IPS-18a (cell line): ENCODE measurements around the gene BLVRB.
"Not testable (repeated sequence)": the region's sequence is repeated elsewhere in the genome, so short reads cannot be mapped to it uniquely, and the experiment has no call there.

Experiments used
- H3K27ac ChIP-seq: one replicate; pipeline ENCODE4 v1.5.1; 2013; ENCODE audit warnings: low read length
- H3K27me3 ChIP-seq: one replicate; pipeline ENCODE4 v1.6.1; 2013; ENCODE audit warnings: mild to moderate bottlenecking, low read length; ENCODE audit not compliant: control insufficient read depth, insufficient read depth
- H3K36me3 ChIP-seq: one replicate; pipeline ENCODE4 v1.6.1; 2013; ENCODE audit warnings: low read depth, low read length; ENCODE audit not compliant: control insufficient read depth
- H3K4me1 ChIP-seq: one replicate; pipeline ENCODE4 v1.6.1; 2013; ENCODE audit warnings: low read depth, low read length; ENCODE audit not compliant: control insufficient read depth
- H3K4me3 ChIP-seq: one replicate; pipeline ENCODE4 v1.5.1; 2013; ENCODE audit warnings: low read length
- H3K9ac ChIP-seq: one replicate; pipeline ENCODE4 v1.6.1; 2013; ENCODE audit warnings: mild to moderate bottlenecking, low read length, moderate library complexity
- H3K9me3 ChIP-seq: one replicate; pipeline ENCODE4 v1.6.1; 2013; ENCODE audit warnings: low read depth, low read length; ENCODE audit not compliant: control insufficient read depth

The BLVRB gene

GRCh38 chr19:40502647-40503319 lies 37.2 kb upstream of the BLVRB start:
- Histone ChIP-seq H3K27me3 (peaks cover 5% of the 10 kb centered on the region), H3K27ac (no peak overlapping the region), H3K9me3 (no peaks in the 10 kb centered on the region), H3K9ac (no peak overlapping the region), H3K4me1 (no peaks in the 10 kb centered on the region), H3K4me3 (no peak overlapping the region), H3K36me3 (no peaks in the 10 kb centered on the region)

GRCh38 chr19:40502081-40502480 lies 36.5 kb upstream of the BLVRB start:
- no peak overlapping the region for H3K27ac ChIP-seq
- no peak overlapping the region for H3K4me3 ChIP-seq
- H3K9me3 ChIP-seq: no peaks in the 10 kb centered on the region
- H3K27me3 ChIP-seq: peaks cover 5% of the 10 kb centered on the region
- no peaks in the 10 kb centered on the region for H3K36me3 ChIP-seq
- no peaks in the 10 kb centered on the region for H3K4me1 ChIP-seq
- H3K9ac ChIP-seq: no peak overlapping the region

- peaks cover 5% of the 10 kb centered on the region for H3K27me3 ChIP-seq
- no peak overlapping the region for H3K4me3 ChIP-seq
- H3K9me3 ChIP-seq: no peaks in the 10 kb centered on the region
- H3K4me1 ChIP-seq: no peaks in the 10 kb centered on the region
- H3K27ac ChIP-seq: no peak overlapping the region
- no peaks in the 10 kb centered on the region for H3K36me3 ChIP-seq
- no peak overlapping the region for H3K9ac ChIP-seq
Observed at GRCh38 chr19:40501599-40501998, 36.1 kb upstream of the BLVRB start.

- not testable (repeated sequence) for H3K9ac ChIP-seq, H3K27ac ChIP-seq, H3K4me1 ChIP-seq, H3K27me3 ChIP-seq, H3K36me3 ChIP-seq, H3K4me3 ChIP-seq, H3K9me3 ChIP-seq
Observed at GRCh38 chr19:40500678-40501530, 35.4 kb upstream of the BLVRB start.

GRCh38 chr19:40499320-40499719 lies 33.8 kb upstream of the BLVRB start:
- no peaks in the 10 kb centered on the region for H3K4me1 ChIP-seq
- no peak overlapping the region for H3K4me3 ChIP-seq
- H3K27ac ChIP-seq: no peak overlapping the region
- H3K27me3 ChIP-seq: peaks cover 4% of the 10 kb centered on the region
- H3K9ac ChIP-seq: no peak overlapping the region
- no peaks in the 10 kb centered on the region for H3K36me3 ChIP-seq
- no peaks in the 10 kb centered on the region for H3K9me3 ChIP-seq

- H3K27ac ChIP-seq: no peak overlapping the region
- no peaks in the 10 kb centered on the region for H3K4me1 ChIP-seq
- no peak overlapping the region for H3K9ac ChIP-seq
- H3K27me3 ChIP-seq: peaks cover 10% of the 10 kb centered on the region
- no peaks in the 10 kb centered on the region for H3K9me3 ChIP-seq
- H3K4me3 ChIP-seq: no peak overlapping the region
- no peaks in the 10 kb centered on the region for H3K36me3 ChIP-seq
Observed at GRCh38 chr19:40497214-40497613, 31.7 kb upstream of the BLVRB start.

GRCh38 chr19:40494191-40494838 lies 28.8 kb upstream of the BLVRB start:
- Histone ChIP-seq H3K4me3 (no peak overlapping the region), H3K4me1 (no peaks in the 10 kb centered on the region), H3K27me3 (peaks cover 12% of the 10 kb centered on the region), H3K27ac (no peak overlapping the region), H3K9me3 (no peaks in the 10 kb centered on the region), H3K9ac (no peak overlapping the region), H3K36me3 (no peaks in the 10 kb centered on the region)

- Histone ChIP-seq H3K36me3 (no peaks in the 10 kb centered on the region), H3K4me3 (no peak overlapping the region), H3K4me1 (no peaks in the 10 kb centered on the region), H3K9ac (no peak overlapping the region), H3K9me3 (no peaks in the 10 kb centered on the region), H3K27ac (no peak overlapping the region), H3K27me3 (peaks cover 12% of the 10 kb centered on the region)
Observed at GRCh38 chr19:40493778-40494177, 28.2 kb upstream of the BLVRB start.

GRCh38 chr19:40492274-40492673 lies 26.7 kb upstream of the BLVRB start:
- H3K9me3 ChIP-seq: no peaks in the 10 kb centered on the region
- peaks cover 12% of the 10 kb centered on the region for H3K27me3 ChIP-seq
- H3K36me3 ChIP-seq: no peaks in the 10 kb centered on the region
- no peak overlapping the region for H3K27ac ChIP-seq
- no peak overlapping the region for H3K4me3 ChIP-seq
- H3K9ac ChIP-seq: no peak overlapping the region
- H3K4me1 ChIP-seq: no peaks in the 10 kb centered on the region

- Histone ChIP-seq H3K9me3 (no peaks in the 10 kb centered on the region), H3K9ac (no peak overlapping the region), H3K4me3 (no peak overlapping the region), H3K36me3 (no peaks in the 10 kb centered on the region), H3K27me3 (peaks cover 12% of the 10 kb centered on the region), H3K4me1 (no peaks in the 10 kb centered on the region), H3K27ac (no peak overlapping the region)
Observed at GRCh38 chr19:40489882-40490230, 24.3 kb upstream of the BLVRB start.

GRCh38 chr19:40486017-40486416 lies 20.5 kb upstream of the BLVRB start:
- Histone ChIP-seq H3K9me3 (no peaks in the 10 kb centered on the region), H3K27me3 (no peaks in the 10 kb centered on the region), H3K9ac (no peak overlapping the region), H3K36me3 (no peaks in the 10 kb centered on the region), H3K4me1 (no peaks in the 10 kb centered on the region), H3K4me3 (no peak overlapping the region), H3K27ac (no peak overlapping the region)
